Gastrocnemius medialis (tissue), 4 donors: ENCODE measurements around the gene SLC44A1.

Experiments
- POLR2A ChIP-seq, 2 donors: fragments of 450-650 bp; IDR thresholded peaks; one replicate each; pipeline ENCODE4 v1.6.1; 2017; ENCODE audit warnings: antibody characterized with exemption in 2 of 2, mild to moderate bottlenecking in 2 of 2, moderate library complexity in 2 of 2
- TF ChIP-seq, protein P1 (sequence below), 5 experiments: fragments of 450-650 bp in 3 of 5; fragments of 200-600 bp in 2 of 5; sonication (generic) in 2 of 5; IDR thresholded peaks in 4 of 5; conservative IDR thresholded peaks in 1 of 5; 1 replicate in 4 of 5; 2 replicates in 1 of 5; pipeline ENCODE4 v1.5.1; 2016 to 2019; ENCODE audit warnings: antibody characterized with exemption in 5 of 5, mild to moderate bottlenecking in 3 of 5, moderate library complexity in 3 of 5

DNA sequence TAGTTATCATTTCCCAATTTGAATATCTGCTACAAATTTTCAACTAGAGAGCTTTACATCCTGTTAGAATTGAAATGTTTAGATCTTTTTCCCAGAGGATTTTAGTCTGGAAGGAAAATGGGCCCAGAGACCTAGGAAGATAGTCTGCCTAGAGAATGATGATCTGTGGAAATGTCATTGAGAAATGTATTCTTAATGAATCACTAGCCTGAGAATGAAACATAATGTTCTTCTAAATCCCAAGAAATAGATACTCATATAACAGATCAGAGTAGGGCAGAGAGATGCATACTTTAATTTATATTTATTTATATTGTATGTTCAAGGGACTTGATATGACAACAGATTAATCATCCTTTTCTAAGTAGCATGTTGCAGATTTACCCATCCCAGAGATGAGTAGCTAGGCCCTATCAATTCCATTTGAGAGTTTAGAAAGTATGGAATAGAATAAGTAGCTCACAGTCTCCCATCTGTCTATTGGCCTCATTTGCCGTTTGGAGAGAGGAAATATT lies 25.1 kb upstream of the SLC44A1 start:
- TF ChIP-seq POLR2A (IDR thresholded peaks at IDR 0.05): no peak
- TF ChIP-seq, protein P1, sequence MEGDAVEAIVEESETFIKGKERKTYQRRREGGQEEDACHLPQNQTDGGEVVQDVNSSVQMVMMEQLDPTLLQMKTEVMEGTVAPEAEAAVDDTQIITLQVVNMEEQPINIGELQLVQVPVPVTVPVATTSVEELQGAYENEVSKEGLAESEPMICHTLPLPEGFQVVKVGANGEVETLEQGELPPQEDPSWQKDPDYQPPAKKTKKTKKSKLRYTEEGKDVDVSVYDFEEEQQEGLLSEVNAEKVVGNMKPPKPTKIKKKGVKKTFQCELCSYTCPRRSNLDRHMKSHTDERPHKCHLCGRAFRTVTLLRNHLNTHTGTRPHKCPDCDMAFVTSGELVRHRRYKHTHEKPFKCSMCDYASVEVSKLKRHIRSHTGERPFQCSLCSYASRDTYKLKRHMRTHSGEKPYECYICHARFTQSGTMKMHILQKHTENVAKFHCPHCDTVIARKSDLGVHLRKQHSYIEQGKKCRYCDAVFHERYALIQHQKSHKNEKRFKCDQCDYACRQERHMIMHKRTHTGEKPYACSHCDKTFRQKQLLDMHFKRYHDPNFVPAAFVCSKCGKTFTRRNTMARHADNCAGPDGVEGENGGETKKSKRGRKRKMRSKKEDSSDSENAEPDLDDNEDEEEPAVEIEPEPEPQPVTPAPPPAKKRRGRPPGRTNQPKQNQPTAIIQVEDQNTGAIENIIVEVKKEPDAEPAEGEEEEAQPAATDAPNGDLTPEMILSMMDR (IDR thresholded peaks at IDR 0.05 in 4 of 5, conservative IDR thresholded peaks at IDR 0.05 in 1 of 5): no peak
